HepG2 (cell line): ENCODE data around the gene TBC1D1. TPM values are rescaled to one million over a fixed set of nuclear protein-coding genes. Genes with fewer than 3 reads are reported as not detected.
A peak's percentile ranks its signal among the peaks of the same experiment; 100 is the strongest.

Experiments used
- CEBPZ ChIP-seq: IDR thresholded peaks from 2 replicates; pipeline ENCODE4 v1.6.1; 2012; ENCODE audit warnings: low read length, improper control_type of control experiment
- FOXC1 ChIP-seq: sonication (generic); formaldehyde crosslinking; IDR thresholded peaks from 2 replicates; pipeline ENCODE4 v1.8.0; 2022; ENCODE audit warnings: mild to moderate bottlenecking, missing genetic modification reagents, borderline replicate concordance
- GPBP1L1 ChIP-seq: sonication (generic); formaldehyde crosslinking; IDR thresholded peaks from 2 replicates; pipeline ENCODE4 v1.5.0; 2020; ENCODE audit warnings: mild to moderate bottlenecking, missing genetic modification reagents
- HNF1A ChIP-seq, 2 experiments: sonication (generic) in 1 of 2; formaldehyde crosslinking in 1 of 2; IDR thresholded peaks; 2 replicates each; pipeline versions ENCODE4 v1.4.0 to v1.6.1; 2016 to 2020; ENCODE audit warnings: borderline replicate concordance in 1 of 2, low read depth in 1 of 2, mild to moderate bottlenecking in 1 of 2, missing genetic modification reagents in 1 of 2
- MYNN ChIP-seq: sonication (generic); formaldehyde crosslinking; IDR thresholded peaks from 2 replicates; pipeline ENCODE4 v1.4.0; 2020; ENCODE audit warnings: mild to moderate bottlenecking, low read depth, missing genetic modification reagents
- PTBP1 ChIP-seq: fragments of 200-400 bp; formaldehyde crosslinking; IDR thresholded peaks from 2 replicates; pipeline ENCODE4 v1.6.1; 2018; ENCODE audit warnings: low read length, low read depth; ENCODE audit not compliant: poor library complexity, severe bottlenecking
- RNF2 ChIP-seq: fragments of 450-650 bp; conservative IDR thresholded peaks from 2 replicates; pipeline ENCODE4 v1.6.1; 2016; ENCODE audit warnings: low read depth
- RXRB ChIP-seq: IDR thresholded peaks from 2 replicates; pipeline ENCODE4 v1.6.1; 2016; ENCODE audit warnings: borderline replicate concordance, missing genetic modification reagents, missing compliant biosample characterization
- SRSF4 ChIP-seq: fragments of 200-400 bp; formaldehyde crosslinking; IDR thresholded peaks from one replicate; pipeline ENCODE4 v1.6.1; 2018; ENCODE audit warnings: mild to moderate bottlenecking, low read depth, low read length, moderate library complexity; ENCODE audit not compliant: poor library complexity, severe bottlenecking
- TBX3 ChIP-seq: fragments of 450-650 bp; IDR thresholded peaks from 2 replicates; pipeline ENCODE4 v1.6.1; 2017; ENCODE audit warnings: antibody characterized with exemption, mild to moderate bottlenecking, inconsistent platforms, borderline replicate concordance
- UBTF ChIP-seq: sonication (generic); formaldehyde crosslinking; IDR thresholded peaks from 2 replicates; pipeline ENCODE4 v1.4.0; 2020; ENCODE audit warnings: mild to moderate bottlenecking, missing genetic modification reagents
- ZFP62 ChIP-seq: sonication (generic); formaldehyde crosslinking; IDR thresholded peaks from 2 replicates; pipeline ENCODE4 v1.4.0; 2020; ENCODE audit warnings: missing genetic modification reagents
- ZNF232 ChIP-seq: sonication (generic); formaldehyde crosslinking; IDR thresholded peaks from 2 replicates; pipeline ENCODE4 v1.4.0; 2020; ENCODE audit warnings: missing genetic modification reagents, borderline replicate concordance
- ZNF253 ChIP-seq: sonication (generic); formaldehyde crosslinking; IDR thresholded peaks from 2 replicates; pipeline ENCODE4 v1.8.0; 2022; ENCODE audit warnings: mild to moderate bottlenecking, missing genetic modification reagents, borderline replicate concordance
- ZNF331 ChIP-seq: sonication (generic); formaldehyde crosslinking; IDR thresholded peaks from 2 replicates; pipeline ENCODE4 v1.4.0; 2020; ENCODE audit warnings: missing genetic modification reagents
- ZNF740 ChIP-seq: sonication (generic); formaldehyde crosslinking; IDR thresholded peaks from 2 replicates; pipeline ENCODE4 v1.4.0; 2020; ENCODE audit warnings: missing genetic modification reagents
- polyA plus RNA-seq, 8 experiments: library from polyadenylated mRNA; depleted of rRNA in 3 of 8; stranded (reverse) in 7 of 8; unstranded in 1 of 8; fragments of >200 nt; fragmentation: Illumina TruSeq in 4 of 8; extraction: Trizol in 4 of 8; gene quantifications; 2 replicates each; pipeline versions ENCODE4 v1.2.1 to v1.2.3, GENCODE V29; 2011 to 2016; ENCODE audit warnings: low read depth in 4 of 8, missing spikeins in 1 of 8, mixed read lengths in 1 of 8; ENCODE audit not compliant: insufficient read depth in 1 of 8
- total RNA-seq, 5 experiments: library from RNA; depleted of rRNA; stranded (reverse); fragments of >200 nt; fragmentation: Illumina TruSeq; extraction: Trizol; gene quantifications; 2 replicates each; pipeline ENCODE4 v1.2.3, GENCODE V29; 2016; ENCODE audit warnings: low read depth in 1 of 5

Gene TBC1D1
- total and polyA plus RNA-seq, 2 of the 13 experiments (the other 11 are each of a cell fraction or from before 2014, with no cell fraction given), result 37.3 to 62.8 TPM

- TF ChIP-seq UBTF (CRISPR knock-in tag) (peak; percentile 35; the same call in 1 of the 2 replicates), ZNF232 (no peak), MYNN (CRISPR knock-in tag) (no peak), RNF2 (peak; percentile 59; the same call in 1 of the 2 replicates), ZNF331 (CRISPR knock-in tag) (peak; percentile 86), ZFP62 (CRISPR knock-in tag) (no peak), GPBP1L1 (CRISPR knock-in tag) (no peak), ZNF253 (CRISPR knock-in tag) (no peak), CEBPZ (no peak), ZNF740 (no peak), TBX3 (peak; percentile 42; the same call in 1 of the 2 replicates), HNF1A (IDR thresholded peaks at IDR 0.05; ENCODE audit: low read depth) (peak; percentile 82), HNF1A (CRISPR knock-in tag; IDR thresholded peaks at IDR 0.05; ENCODE audit: borderline replicate concordance) (peak; percentile 69; the same call in 1 of the 2 replicates), PTBP1 (no peak), RXRB (CRISPR knock-in tag) (peak; percentile 99), SRSF4 (no peak), FOXC1 (CRISPR knock-in tag) (no peak)
Observed at GRCh38 chr4:38160487-38161207, 269.8 kb downstream of the TBC1D1 start (continued).
